Nephron (organoid): Measurements from ENCODE around the gene FOXB1.
A peak's percentile ranks its signal among the peaks of the same experiment; 100 is the strongest.

Experiments
- H3K27ac Mint-ChIP-seq, 3 experiments: 2 replicates each; pipeline ENCODE4 v1.8.0; 2020; ENCODE audit warnings: mixed read lengths in 3 of 3, mild to moderate bottlenecking in 2 of 3, moderate library complexity in 1 of 3
- H3K27me3 Mint-ChIP-seq: 2 replicates; pipeline ENCODE4 v1.8.0; 2021; ENCODE audit warnings: low read depth, mild to moderate bottlenecking, moderate library complexity, mixed read lengths
- H3K36me3 Mint-ChIP-seq: 2 replicates; pipeline ENCODE4 v1.8.0; 2020; ENCODE audit warnings: low read depth, mixed read lengths
- H3K4me1 Mint-ChIP-seq: 2 replicates; pipeline ENCODE4 v1.8.0; 2020; ENCODE audit warnings: mixed read lengths
- H3K4me3 Mint-ChIP-seq, 3 experiments: 2 replicates each; pipeline ENCODE4 v1.8.0; 2020; ENCODE audit warnings: mild to moderate bottlenecking in 3 of 3, mixed read lengths in 3 of 3, moderate library complexity in 2 of 3
- H3K9me3 Mint-ChIP-seq: 2 replicates; pipeline ENCODE4 v1.8.0; 2020; ENCODE audit warnings: mixed read lengths
- TF ChIP-seq, protein P1 (sequence below), 3 experiments: fragments of 200-600 bp; sonication (generic); IDR thresholded peaks; one replicate each; pipeline ENCODE4 v1.5.0; 2021; ENCODE audit warnings: antibody characterized with exemption in 3 of 3; ENCODE audit not compliant: unreplicated experiment in 3 of 3

Gene FOXB1

GRCh38 chr15:59996298-59997041 lies 7.6 kb upstream of the FOXB1 start:
- Mint-ChIP-seq H3K4me1 (peaks cover 15% of the 10 kb centered on the region), H3K4me3 (peak overlapping the region in 2 of 3 experiments; percentile 49 to 64), H3K27me3 (peaks cover 100% of the 10 kb centered on the region), H3K27ac (no peak overlapping the region), H3K9me3 (no peaks in the 10 kb centered on the region), H3K36me3 (no peaks in the 10 kb centered on the region)
- TF ChIP-seq, protein P1, sequence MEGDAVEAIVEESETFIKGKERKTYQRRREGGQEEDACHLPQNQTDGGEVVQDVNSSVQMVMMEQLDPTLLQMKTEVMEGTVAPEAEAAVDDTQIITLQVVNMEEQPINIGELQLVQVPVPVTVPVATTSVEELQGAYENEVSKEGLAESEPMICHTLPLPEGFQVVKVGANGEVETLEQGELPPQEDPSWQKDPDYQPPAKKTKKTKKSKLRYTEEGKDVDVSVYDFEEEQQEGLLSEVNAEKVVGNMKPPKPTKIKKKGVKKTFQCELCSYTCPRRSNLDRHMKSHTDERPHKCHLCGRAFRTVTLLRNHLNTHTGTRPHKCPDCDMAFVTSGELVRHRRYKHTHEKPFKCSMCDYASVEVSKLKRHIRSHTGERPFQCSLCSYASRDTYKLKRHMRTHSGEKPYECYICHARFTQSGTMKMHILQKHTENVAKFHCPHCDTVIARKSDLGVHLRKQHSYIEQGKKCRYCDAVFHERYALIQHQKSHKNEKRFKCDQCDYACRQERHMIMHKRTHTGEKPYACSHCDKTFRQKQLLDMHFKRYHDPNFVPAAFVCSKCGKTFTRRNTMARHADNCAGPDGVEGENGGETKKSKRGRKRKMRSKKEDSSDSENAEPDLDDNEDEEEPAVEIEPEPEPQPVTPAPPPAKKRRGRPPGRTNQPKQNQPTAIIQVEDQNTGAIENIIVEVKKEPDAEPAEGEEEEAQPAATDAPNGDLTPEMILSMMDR (IDR thresholded peaks at IDR 0.05; ENCODE audit: unreplicated experiment in 3 of 3): no peak

DNA sequence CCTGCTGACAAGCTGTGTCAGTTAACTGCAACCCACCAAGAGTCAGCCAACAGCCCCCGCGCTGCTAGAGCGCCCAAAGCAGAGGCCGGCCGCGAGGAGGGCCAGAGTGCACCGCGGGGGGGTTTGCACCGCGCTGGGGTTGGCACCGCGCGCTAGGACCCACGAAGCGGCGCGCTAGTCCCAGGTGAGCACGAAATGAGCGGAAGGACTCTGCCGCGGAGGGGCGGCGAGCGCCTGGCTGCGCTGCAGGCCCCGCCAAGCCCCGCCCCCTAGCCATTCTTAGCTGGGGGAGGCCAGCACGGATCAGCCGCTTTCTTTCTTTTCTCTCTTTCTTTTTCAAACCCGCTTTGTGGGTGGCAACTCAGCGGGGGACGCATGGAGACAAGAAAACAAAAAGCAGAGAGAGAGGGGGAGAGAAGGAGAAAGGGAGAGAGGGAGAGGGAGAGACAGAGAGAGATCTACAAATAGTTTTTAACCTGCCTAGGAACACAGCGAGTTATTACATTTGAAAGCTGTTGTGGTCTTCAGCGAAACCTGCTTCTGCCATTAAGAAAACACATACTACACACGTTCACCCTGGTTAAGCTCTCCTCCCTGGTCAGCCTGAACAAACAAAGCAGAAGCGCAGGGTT lies 6.9 kb upstream of the FOXB1 start:
- no peaks in the 10 kb centered on the region for H3K36me3 Mint-ChIP-seq
- peaks cover 15% of the 10 kb centered on the region for H3K4me1 Mint-ChIP-seq
- peak overlapping the region in 1 of 3 experiments; percentile 52 for H3K27ac Mint-ChIP-seq
- no peaks in the 10 kb centered on the region for H3K9me3 Mint-ChIP-seq
- peak overlapping the region in 2 of 3 experiments; percentile 19 to 73 for H3K4me3 Mint-ChIP-seq
- TF ChIP-seq, protein P1 (IDR thresholded peaks at IDR 0.05; ENCODE audit: unreplicated experiment in 3 of 3): no peak
- H3K27me3 Mint-ChIP-seq: peaks cover 100% of the 10 kb centered on the region

GRCh38 chr15:59998305-59998949 lies 5.7 kb upstream of the FOXB1 start:
- TF ChIP-seq, protein P1 (IDR thresholded peaks at IDR 0.05; ENCODE audit: unreplicated experiment in 3 of 3): no peak
- Mint-ChIP-seq H3K4me1 (peaks cover 24% of the 10 kb centered on the region), H3K27me3 (peaks cover 100% of the 10 kb centered on the region), H3K36me3 (no peaks in the 10 kb centered on the region), H3K4me3 (peak overlapping the region in 2 of 3 experiments; percentile 15 to 61), H3K9me3 (no peaks in the 10 kb centered on the region), H3K27ac (no peak overlapping the region)

DNA sequence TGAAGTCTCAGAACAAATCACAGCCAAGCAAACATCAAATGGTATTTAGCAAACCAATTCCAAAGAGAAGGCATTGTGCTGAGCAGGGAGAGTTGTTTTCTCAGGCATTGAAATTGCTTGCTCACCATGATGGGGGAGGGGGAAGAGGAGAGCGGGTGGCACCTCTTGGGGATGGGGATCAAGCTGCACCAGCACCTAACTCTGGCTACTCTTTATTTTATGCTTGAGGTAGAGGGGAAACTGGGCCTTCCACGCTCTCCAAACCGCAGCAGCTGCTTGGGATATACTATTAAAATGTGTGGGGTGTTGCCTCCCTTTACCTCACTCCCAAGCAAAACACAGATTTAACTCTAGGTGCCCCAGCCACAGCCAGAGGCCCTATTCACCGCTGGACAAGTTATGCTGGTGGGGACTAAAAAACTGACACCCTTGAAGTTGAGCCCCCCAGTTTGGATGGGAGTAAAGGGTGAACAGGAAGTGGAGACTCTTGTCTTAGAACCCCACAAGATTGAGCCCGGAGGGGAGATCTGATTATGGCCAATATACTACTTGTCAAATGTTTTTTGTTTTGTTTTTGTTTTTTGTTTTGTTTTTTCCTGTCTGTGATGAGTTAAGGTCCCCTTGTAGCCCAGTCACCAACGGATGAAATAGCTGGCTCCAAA lies 5.0 kb upstream of the FOXB1 start:
- TF ChIP-seq, protein P1 (IDR thresholded peaks at IDR 0.05; ENCODE audit: unreplicated experiment in 3 of 3): no peak
- H3K27me3 Mint-ChIP-seq: peaks cover 100% of the 10 kb centered on the region
- peak overlapping the region in 2 of 3 experiments; percentile 41 to 46 for H3K4me3 Mint-ChIP-seq
- H3K27ac Mint-ChIP-seq: no peak overlapping the region
- H3K36me3 Mint-ChIP-seq: no peaks in the 10 kb centered on the region
- H3K4me1 Mint-ChIP-seq: peaks cover 22% of the 10 kb centered on the region
- no peaks in the 10 kb centered on the region for H3K9me3 Mint-ChIP-seq

GRCh38 chr15:59999612-60000112 lies 4.4 kb upstream of the FOXB1 start:
- peaks cover 100% of the 10 kb centered on the region for H3K27me3 Mint-ChIP-seq
- TF ChIP-seq, protein P1 (IDR thresholded peaks at IDR 0.05; ENCODE audit: unreplicated experiment in 3 of 3): no peak

More at GRCh38 chr15:59999612-60000112, 4.4 kb upstream of the FOXB1 start:
- Mint-ChIP-seq H3K4me1 (peaks cover 17% of the 10 kb centered on the region), H3K27ac (no peak overlapping the region), H3K9me3 (no peaks in the 10 kb centered on the region), H3K36me3 (no peaks in the 10 kb centered on the region), H3K4me3 (peak overlapping the region in 2 of 3 experiments; percentile 41 to 46)
